ENCODE measurements around the gene ANKRD55. TPM values are rescaled to one million over a fixed set of nuclear protein-coding genes. Genes with fewer than 3 reads are reported as not detected.

The ANKRD55 gene
- total RNA-seq, 2 donors from 2014 or later: 0.27 to 0.29 TPM

DNA sequence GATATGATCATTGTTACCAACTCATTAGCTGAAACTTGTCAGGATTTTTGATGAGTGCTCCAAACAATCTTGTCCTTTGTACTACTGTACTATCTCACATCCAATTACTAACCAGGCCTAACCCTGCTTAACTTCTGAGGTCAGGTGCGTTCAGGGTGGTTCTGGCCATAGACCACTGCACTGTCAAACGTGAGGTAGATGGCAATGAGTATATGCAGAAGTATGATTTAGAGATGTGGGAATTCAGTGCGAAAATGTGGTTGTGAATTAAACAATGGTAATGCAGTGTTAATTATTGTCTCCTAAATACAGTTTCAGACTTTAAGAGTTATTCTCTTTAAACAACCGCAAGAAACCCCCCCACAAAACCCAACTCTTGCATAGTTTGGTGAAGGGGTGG lies 86.5 kb downstream of the ANKRD55 start:
- no peak overlapping the region for H3K27ac ChIP-seq (ENCODE audit: low read depth, low read length)
- Mint-ChIP-seq H3K27ac (no peak overlapping the region), H3K36me3 (ENCODE audit: low read depth) (no peaks in the 10 kb centered on the region), H3K4me1 (peaks cover 38% of the 10 kb centered on the region), H3K9me3 (no peaks in the 10 kb centered on the region), H3K4me3 (no peak overlapping the region), H3K27me3 (ENCODE audit: insufficient read depth) (no peaks in the 10 kb centered on the region)
- no peaks in the 10 kb centered on the region for H3K9me3 ChIP-seq (ENCODE audit: control insufficient read depth, low read length)
- TF ChIP-seq, protein P1, sequence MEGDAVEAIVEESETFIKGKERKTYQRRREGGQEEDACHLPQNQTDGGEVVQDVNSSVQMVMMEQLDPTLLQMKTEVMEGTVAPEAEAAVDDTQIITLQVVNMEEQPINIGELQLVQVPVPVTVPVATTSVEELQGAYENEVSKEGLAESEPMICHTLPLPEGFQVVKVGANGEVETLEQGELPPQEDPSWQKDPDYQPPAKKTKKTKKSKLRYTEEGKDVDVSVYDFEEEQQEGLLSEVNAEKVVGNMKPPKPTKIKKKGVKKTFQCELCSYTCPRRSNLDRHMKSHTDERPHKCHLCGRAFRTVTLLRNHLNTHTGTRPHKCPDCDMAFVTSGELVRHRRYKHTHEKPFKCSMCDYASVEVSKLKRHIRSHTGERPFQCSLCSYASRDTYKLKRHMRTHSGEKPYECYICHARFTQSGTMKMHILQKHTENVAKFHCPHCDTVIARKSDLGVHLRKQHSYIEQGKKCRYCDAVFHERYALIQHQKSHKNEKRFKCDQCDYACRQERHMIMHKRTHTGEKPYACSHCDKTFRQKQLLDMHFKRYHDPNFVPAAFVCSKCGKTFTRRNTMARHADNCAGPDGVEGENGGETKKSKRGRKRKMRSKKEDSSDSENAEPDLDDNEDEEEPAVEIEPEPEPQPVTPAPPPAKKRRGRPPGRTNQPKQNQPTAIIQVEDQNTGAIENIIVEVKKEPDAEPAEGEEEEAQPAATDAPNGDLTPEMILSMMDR (conservative IDR thresholded peaks at IDR 0.05): no peak
- H3K4me1 ChIP-seq (ENCODE audit: control insufficient read depth, insufficient read depth, low read length): peaks cover 6% of the 10 kb centered on the region
- H3K27me3 ChIP-seq (ENCODE audit: control insufficient read depth, insufficient read depth, low read length, poor library complexity, severe bottlenecking): no peaks in the 10 kb centered on the region
- no peak overlapping the region for H3K4me3 ChIP-seq (ENCODE audit: low read length)
- no peak for DNase-seq
- H3K9ac ChIP-seq (ENCODE audit: extremely low read depth, low read length, poor library complexity, severe bottlenecking): no peak overlapping the region
- WGBS, 2 experiments (ENCODE audit: insufficient coverage in 1 of 2, insufficient read length in 1 of 2): 97% methylated on average over 3 of the region's 4 CpGs; no CpG with 5 or more reads in 1 of the 2 experiments
- H3K36me3 ChIP-seq (ENCODE audit: control insufficient read depth, insufficient read depth, low read length): no peaks in the 10 kb centered on the region

- H3K36me3 Mint-ChIP-seq (ENCODE audit: low read depth): no peaks in the 10 kb centered on the region
- 76 to 92% methylated on average over 1 of the region's 1 CpG for WGBS, 2 experiments (ENCODE audit: insufficient coverage in 1 of 2, insufficient read length in 1 of 2)
- H3K9ac ChIP-seq (ENCODE audit: extremely low read depth, low read length, poor library complexity, severe bottlenecking): no peak overlapping the region
- H3K36me3 ChIP-seq (ENCODE audit: control insufficient read depth, insufficient read depth, low read length): no peaks in the 10 kb centered on the region
- no peak overlapping the region for H3K27ac ChIP-seq (ENCODE audit: low read depth, low read length)
- no peaks in the 10 kb centered on the region for H3K27me3 ChIP-seq (ENCODE audit: control insufficient read depth, insufficient read depth, low read length, poor library complexity, severe bottlenecking)
- peaks cover 6% of the 10 kb centered on the region for H3K4me1 ChIP-seq (ENCODE audit: control insufficient read depth, insufficient read depth, low read length)
- H3K4me3 ChIP-seq (ENCODE audit: low read length): no peak overlapping the region
- no peak overlapping the region for H3K4me3 Mint-ChIP-seq
- H3K9me3 Mint-ChIP-seq: no peaks in the 10 kb centered on the region
- H3K27me3 Mint-ChIP-seq (ENCODE audit: insufficient read depth): no peaks in the 10 kb centered on the region
- no peak overlapping the region for H3K27ac Mint-ChIP-seq
- H3K4me1 Mint-ChIP-seq: peaks cover 40% of the 10 kb centered on the region
- no peak for DNase-seq
- no peaks in the 10 kb centered on the region for H3K9me3 ChIP-seq (ENCODE audit: control insufficient read depth, low read length)
- TF ChIP-seq, protein P1 (conservative IDR thresholded peaks at IDR 0.05): no peak
Observed at GRCh38 chr5:56145511-56145910, 87.6 kb downstream of the ANKRD55 start.

- Mint-ChIP-seq H3K36me3 (ENCODE audit: low read depth) (no peaks in the 10 kb centered on the region), H3K4me3 (no peak overlapping the region), H3K27me3 (ENCODE audit: insufficient read depth) (no peaks in the 10 kb centered on the region), H3K9me3 (no peaks in the 10 kb centered on the region), H3K4me1 (peaks cover 40% of the 10 kb centered on the region), H3K27ac (no peak overlapping the region)
- 83% methylated on average over 1 of the region's 1 CpG; no CpG with 5 or more reads in 1 of the 2 experiments for WGBS, 2 experiments (ENCODE audit: insufficient coverage in 1 of 2, insufficient read length in 1 of 2)
- TF ChIP-seq, protein P1 (conservative IDR thresholded peaks at IDR 0.05): no peak
- Histone ChIP-seq H3K4me3 (ENCODE audit: low read length) (peak overlapping the region; percentile 21), H3K36me3 (ENCODE audit: control insufficient read depth, insufficient read depth, low read length) (no peaks in the 10 kb centered on the region), H3K9ac (ENCODE audit: extremely low read depth, low read length, poor library complexity, severe bottlenecking) (no peak overlapping the region), H3K27me3 (ENCODE audit: control insufficient read depth, insufficient read depth, low read length, poor library complexity, severe bottlenecking) (no peaks in the 10 kb centered on the region), H3K27ac (ENCODE audit: low read depth, low read length) (no peak overlapping the region), H3K4me1 (ENCODE audit: control insufficient read depth, insufficient read depth, low read length) (peaks cover 6% of the 10 kb centered on the region), H3K9me3 (ENCODE audit: control insufficient read depth, low read length) (no peaks in the 10 kb centered on the region)
- DNase-seq: no peak
Observed at GRCh38 chr5:56145106-56145505, 88.0 kb downstream of the ANKRD55 start.

Data from endodermal cell (in vitro differentiated cells).